ENCODE results near the gene DOK6. TPM values are rescaled to one million over a fixed set of nuclear protein-coding genes. Genes with fewer than 3 reads are reported as not detected.

DOK6 gene
- total and polyA plus RNA-seq, 2 of the 13 experiments (the other 11 are each of a cell fraction or from before 2014, with no cell fraction given), result 17.0 to 17.2 TPM

- Histone ChIP-seq H3K36me3 (replicated peaks in 1 of 2; ENCODE audit: control insufficient read depth in 1 of 2, insufficient read depth in 2 of 2, low read length in 2 of 2) (no peaks in the 10 kb centered on the region; a peak in 1 of 5 replicates), H3K9me3 (ENCODE audit: low read length) (no peaks in the 10 kb centered on the region), H3K4me2 (ENCODE audit: low read depth, low read length) (no peak overlapping the region), H3K27me3 (ENCODE audit: control insufficient read depth in 1 of 2, insufficient read depth in 2 of 2, low read length in 2 of 2) (no peaks in the 10 kb centered on the region), H2AFZ (ENCODE audit: low read length) (no peak overlapping the region), H3K9ac (ENCODE audit: insufficient read depth, low read depth, low read length) (no peak overlapping the region), H3K4me3 (replicated peaks in 1 of 3; ENCODE audit: insufficient read depth in 1 of 3, low read depth in 2 of 3, low read length in 3 of 3) (no peak overlapping the region), H3K79me2 (ENCODE audit: insufficient read depth, low read length) (no peaks in the 10 kb centered on the region), H3K27ac (ENCODE audit: extremely low read length, insufficient read depth, low read length) (no peak overlapping the region), H4K20me1 (ENCODE audit: insufficient read depth, low read length) (no peaks in the 10 kb centered on the region), H3K4me1 (ENCODE audit: insufficient read depth, low read length) (peaks cover 7% of the 10 kb centered on the region; the same call in 1 of the 2 replicates)
- BruUV-seq (replicated peaks), result no TSS peak
- WGBS (ENCODE audit: low lambda C conversion rate), result 81% methylated on average over 2 of the region's 2 CpGs
- ATAC-seq, result no peak
- DNase-seq (ENCODE audit: low spot score), result no peak
- POLR2A ChIA-PET, result no interaction called here
- intact Hi-C loops (cut with micrococcal nuclease; ENCODE audit: unreplicated experiment), result no loop called here
- CTCF ChIA-PET (ENCODE audit: low intra/inter-chr PET ratio, low total read pairs), result no interaction called here
- in situ Hi-C loops (cut with HindIII; ENCODE audit: extremely low pct_ligation_motif_present, low pct_unique_long_range_greater_than_20kb), result no loop called here
- no peak for TF ChIP-seq RBFOX2 (IDR thresholded peaks at IDR 0.05; ENCODE audit: low read depth, low read length)
- no peak for TF ChIP-seq ZFYVE20 (CRISPR knock-in tag; IDR thresholded peaks at IDR 0.05; ENCODE audit: borderline replicate concordance, low read depth)
- TF ChIP-seq BRCA1 (CRISPR knock-in tag; IDR thresholded peaks at IDR 0.05), result no peak
- TF ChIP-seq ATF7 (IDR thresholded peaks at IDR 0.05), result no peak
- no peak for TF ChIP-seq ATF7 (CRISPR knock-in tag; IDR thresholded peaks at IDR 0.05)
- TF ChIP-seq MAFF (IDR thresholded peaks at IDR 0.05; ENCODE audit: low read depth, low read length), result peak; percentile 99
- no peak for TF ChIP-seq TFE3 (CRISPR knock-in tag; IDR thresholded peaks at IDR 0.05)
- no peak for TF ChIP-seq ZSCAN25 (CRISPR knock-in tag; IDR thresholded peaks at IDR 0.05)
- TF ChIP-seq ZFP90 (CRISPR knock-in tag; IDR thresholded peaks at IDR 0.05; ENCODE audit: borderline replicate concordance), result no peak
- TF ChIP-seq FOXP1 (IDR thresholded peaks at IDR 0.05), result no peak
- TF ChIP-seq FOXP1 (CRISPR knock-in tag; IDR thresholded peaks at IDR 0.05), result no peak
- no peak for TF ChIP-seq ZC3H4 (CRISPR knock-in tag; IDR thresholded peaks at IDR 0.05; ENCODE audit: borderline replicate concordance)
- no peak for TF ChIP-seq ZNF260 (CRISPR knock-in tag; IDR thresholded peaks at IDR 0.05; ENCODE audit: borderline replicate concordance, low read depth)
- peak; percentile 97 to 99 for TF ChIP-seq MAFK (conservative IDR thresholded peaks at IDR 0.05 in 1 of 2, IDR thresholded peaks at IDR 0.05 in 1 of 2; ENCODE audit: low read length in 2 of 2)
- no peak for FAIRE-seq
Observed at GRCh38 chr18:69701305-69701704, 300.6 kb downstream of the DOK6 start.
